Fibroblast of skin of right biceps (primary cell): ENCODE results near the gene AKR1B15.
"Not testable (repeated sequence)": the region's sequence is repeated elsewhere in the genome, so short reads cannot be mapped to it uniquely, and the experiment has no call there.

Experiments
- DNase-seq: peaks from one replicate; pipeline ENCODE4 v3.0.0-alpha.2; 2013

The AKR1B15 gene

DNA sequence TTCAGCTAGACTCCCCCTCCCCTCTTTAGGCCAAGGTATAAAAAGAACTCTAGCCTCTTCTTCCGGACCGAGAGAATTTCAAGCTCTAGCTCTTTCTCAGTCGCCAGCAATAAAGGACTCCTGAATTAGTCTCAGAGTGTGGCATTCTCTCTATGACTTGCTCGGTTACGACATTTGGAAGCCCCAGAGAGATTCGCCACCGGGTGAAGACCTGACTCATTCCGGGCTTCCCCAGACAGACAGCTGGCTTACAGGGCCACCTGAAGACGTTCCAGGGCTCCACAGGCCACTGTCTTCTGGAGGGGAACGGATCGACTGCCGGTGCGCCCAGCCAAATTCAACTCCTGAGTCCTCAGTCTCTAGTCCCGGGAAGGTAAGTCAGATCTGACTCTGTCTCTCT lies at the start of gene AKR1B15:
TSS of gene AKR1B15 (plus strand) at position 234 of the 400 bp plus-strand sequence. CDS start 15,510 bp downstream, outside the sequence.
- DNase-seq = peak; percentile 16

- DNase-seq = no peak
These were observed 48.5 kb upstream of the AKR1B15 start for GRCh38 chr7:134500406-134500805.

- no peak for DNase-seq
These were observed 47.9 kb upstream of the AKR1B15 start for GRCh38 chr7:134500982-134501381.

GRCh38 chr7:134502463-134503371 lies 46.2 kb upstream of the AKR1B15 start:
- no peak for DNase-seq

GRCh38 chr7:134504660-134505164 lies 44.2 kb upstream of the AKR1B15 start:
- no peak for DNase-seq

DNA sequence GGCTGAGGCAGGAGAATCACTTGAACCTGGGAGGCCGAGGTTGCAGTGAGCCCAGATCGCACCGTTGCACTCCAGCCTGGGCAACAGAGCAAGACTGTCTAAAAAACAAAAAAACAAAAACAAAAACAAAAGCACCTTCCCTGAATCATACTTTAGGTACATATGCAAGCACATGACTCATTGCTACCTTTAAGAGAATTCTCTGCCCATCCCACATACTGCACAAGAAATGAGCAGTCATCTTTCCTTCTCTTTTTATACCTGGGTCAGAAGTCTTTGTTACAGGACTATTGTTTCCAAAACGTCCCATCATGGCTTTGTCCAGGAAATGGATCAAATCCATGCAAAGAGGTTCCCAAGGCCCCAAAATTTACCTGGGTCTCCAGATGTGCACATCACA lies 43.1 kb upstream of the AKR1B15 start:
- DNase-seq = no peak

DNA sequence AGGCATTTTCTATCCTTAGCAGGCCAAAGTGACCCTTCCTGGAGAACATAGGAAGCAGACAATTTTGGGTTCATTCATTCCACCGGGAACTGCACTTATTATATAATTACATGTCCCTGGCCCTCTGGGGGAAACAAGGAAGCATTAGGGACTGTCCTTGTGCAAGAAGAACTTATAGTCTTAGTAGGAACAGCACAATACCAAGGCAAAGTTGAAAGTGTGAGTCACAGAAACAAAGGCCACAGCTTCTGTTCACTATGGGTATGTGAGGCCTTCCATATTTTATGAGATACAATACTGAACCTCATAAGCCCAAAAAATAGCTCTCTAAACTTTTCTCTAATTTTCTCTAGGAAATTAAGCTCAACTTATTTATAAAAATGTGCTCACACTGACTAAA lies 39.9 kb upstream of the AKR1B15 start:
- no peak for DNase-seq

DNA sequence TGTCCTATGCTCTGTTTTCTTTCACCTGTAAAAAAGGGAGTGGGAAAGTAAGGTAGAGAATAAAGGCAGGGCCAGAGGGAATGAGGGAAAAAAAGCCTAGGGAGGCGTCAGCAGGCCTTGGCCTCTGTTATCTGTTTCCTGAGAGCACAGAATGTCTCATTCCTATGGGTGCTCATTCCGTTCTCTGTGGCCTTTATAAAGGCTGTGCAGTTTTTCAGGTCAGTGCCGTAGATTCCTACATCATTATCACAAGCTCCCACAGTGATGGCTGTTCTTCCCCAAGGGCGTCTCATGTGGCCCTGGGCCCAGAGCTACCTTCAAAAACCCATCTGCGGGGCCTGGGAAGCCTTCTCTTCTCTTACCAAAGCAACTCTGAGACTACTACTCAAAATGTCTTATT lies 38.3 kb upstream of the AKR1B15 start:
- no peak for DNase-seq

DNA sequence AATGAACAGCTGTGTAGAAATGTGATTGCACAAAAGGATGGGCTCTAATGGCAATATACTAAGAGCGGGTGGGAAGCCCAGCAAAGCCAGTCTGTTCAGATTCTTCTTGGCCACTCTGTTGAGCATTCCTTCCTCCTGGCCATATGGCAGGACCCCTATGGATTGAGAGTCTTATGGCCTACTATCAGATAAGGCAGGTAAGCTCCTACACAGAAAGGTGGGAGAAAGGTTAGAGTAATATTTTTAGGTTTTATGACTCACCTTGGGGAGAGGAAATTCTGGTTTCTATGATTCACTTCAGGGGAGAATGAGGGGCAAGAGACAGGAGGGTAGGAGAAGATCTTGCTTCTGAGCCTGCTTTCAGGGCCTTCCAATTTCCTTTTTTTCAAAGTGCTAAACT lies 36.6 kb upstream of the AKR1B15 start:
- no peak for DNase-seq

DNA sequence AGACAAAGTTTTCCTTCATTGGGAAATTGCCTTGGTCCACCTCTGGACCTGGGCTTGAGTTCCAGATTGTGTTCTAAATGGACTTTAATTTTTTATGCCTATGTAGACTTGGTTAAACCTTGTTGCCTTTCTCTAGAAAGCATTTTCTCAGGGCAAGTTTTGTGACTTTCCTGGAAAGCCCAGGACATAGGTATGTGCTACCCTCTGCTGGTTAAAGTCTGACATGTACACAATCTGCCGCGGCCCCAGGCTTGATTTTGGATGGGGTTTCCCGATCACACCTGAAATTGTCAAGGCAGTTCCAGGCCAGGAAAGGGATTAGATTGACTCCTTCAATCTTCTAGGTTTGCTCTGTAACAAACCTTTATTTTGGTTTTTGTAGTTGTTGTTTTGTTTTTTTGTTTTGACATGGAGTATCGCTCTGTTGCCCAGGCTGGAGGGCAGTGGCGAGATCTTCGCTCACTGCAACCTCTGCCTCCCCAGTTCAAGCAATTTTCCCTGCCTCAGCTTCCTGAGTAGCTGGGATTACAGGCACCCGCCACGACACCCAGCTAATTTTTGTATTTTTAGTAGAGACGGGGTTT lies 35.6 kb upstream of the AKR1B15 start:
- peak; percentile 51 for DNase-seq

- no peak for DNase-seq
These were observed 34.8 kb upstream of the AKR1B15 start for GRCh38 chr7:134514106-134514505.

DNA sequence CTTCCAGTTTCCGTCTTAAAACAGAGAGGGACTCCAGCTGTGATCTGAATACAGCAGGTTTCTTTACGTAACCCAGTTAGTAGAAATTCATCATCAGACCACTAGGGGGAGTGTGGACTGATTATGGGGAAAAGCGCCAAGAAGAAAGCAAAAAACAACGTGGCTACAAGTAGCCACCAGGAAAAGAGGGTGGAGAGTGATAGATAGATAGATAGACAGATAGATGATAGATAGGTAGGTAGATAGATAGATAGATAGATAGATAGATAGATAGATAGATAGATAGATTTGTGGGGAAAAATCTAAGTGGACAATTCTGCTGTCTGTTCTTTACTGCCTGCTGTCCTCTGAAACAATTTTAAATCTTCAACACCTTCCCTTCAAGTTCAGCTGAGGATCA lies 34.2 kb upstream of the AKR1B15 start:
- DNase-seq = peak; percentile 71

DNA sequence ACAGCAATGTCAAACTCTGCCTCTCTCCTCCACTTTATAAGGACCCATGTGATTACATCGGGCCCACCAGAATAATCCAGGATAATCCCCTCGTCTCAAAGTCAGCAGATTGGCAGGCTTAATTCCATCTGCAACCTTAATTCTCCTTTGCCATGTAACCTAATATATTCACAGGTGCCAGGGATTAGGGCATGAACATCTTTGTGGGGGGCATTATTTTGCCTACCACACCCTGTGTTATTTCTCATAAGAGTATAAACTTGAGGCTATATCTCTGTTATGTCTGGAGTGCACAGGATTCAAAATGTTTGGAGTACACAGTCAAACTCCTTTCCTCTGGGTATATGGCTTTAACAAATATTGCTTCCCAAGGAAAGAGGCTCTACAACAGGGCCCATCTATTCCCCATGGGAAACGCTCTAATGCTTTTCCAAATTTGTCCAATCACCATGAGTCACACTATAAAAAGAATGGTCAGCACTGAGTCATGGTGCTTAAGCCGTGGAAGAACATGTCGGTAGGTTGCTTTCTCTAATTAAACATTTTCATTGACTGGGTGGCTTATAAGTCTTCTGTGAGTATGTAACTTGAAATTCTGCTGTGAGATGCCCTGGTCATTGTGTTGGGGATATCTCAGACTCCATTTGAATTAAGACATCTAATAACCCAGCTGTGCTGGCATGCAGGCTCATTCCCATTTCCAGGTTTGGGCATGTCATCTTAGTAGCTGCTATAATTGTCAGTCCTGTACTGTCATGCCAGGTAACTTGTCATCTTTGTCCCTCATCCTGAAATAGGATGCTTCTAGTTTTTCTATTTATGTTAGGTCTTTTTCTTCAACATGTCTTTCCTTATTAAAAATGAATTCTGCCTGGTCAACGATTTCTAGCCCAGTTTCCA lies 33.1 kb upstream of the AKR1B15 start:
- DNase-seq = peak; percentile 91

- no peak for DNase-seq
These were observed 28.8 kb upstream of the AKR1B15 start for GRCh38 chr7:134520130-134520529.

DNA sequence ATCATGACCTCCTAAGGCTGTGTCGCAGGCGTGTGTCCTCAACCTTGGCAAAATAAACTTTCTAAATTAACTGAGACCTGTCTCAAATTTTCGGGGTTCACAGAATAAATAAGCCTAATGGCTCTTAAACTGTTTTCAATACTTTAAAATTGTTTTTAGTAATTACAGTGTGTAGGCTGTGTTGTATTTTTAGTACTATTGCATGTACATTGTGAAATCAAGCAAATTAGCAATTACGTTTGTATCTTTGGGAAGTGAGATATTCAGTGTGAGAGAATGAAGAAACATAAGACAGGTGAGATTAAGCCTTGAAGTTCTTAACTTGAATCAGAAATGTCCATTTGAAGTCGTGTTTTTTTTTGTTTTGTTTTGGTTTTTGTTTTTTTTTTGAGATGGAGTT lies 26.3 kb upstream of the AKR1B15 start:
- no peak for DNase-seq

DNA sequence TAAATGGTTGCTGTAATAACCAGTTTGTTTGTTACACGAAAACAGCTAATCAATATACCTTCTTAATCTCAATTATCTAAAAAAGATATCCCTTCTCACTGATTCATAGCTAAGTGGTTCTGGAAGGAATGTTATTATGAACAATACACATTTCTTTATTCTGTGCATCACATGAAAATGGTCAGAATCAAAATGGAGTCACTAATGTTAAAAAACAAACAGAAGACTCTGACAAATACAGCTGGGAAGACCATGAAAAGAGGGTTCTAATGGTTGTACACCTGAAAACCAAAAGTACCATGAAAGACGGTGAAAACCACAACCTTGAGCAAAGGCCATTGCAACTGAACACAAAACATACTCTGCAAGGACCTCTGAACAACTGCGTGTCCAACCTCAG lies 23.5 kb upstream of the AKR1B15 start:
- not testable (repeated sequence) for DNase-seq

- not testable (repeated sequence) for DNase-seq
These were observed 22.2 kb upstream of the AKR1B15 start for GRCh38 chr7:134526552-134527248.

GRCh38 chr7:134527979-134528371 lies 20.9 kb upstream of the AKR1B15 start:
- DNase-seq = peak; percentile 46

- DNase-seq = no peak
These were observed 20.2 kb upstream of the AKR1B15 start for GRCh38 chr7:134528749-134529148.

- no peak for DNase-seq
These were observed 18.4 kb upstream of the AKR1B15 start for GRCh38 chr7:134530460-134530859.

GRCh38 chr7:134532180-134532953 lies 16.5 kb upstream of the AKR1B15 start:
- DNase-seq = no peak

DNA sequence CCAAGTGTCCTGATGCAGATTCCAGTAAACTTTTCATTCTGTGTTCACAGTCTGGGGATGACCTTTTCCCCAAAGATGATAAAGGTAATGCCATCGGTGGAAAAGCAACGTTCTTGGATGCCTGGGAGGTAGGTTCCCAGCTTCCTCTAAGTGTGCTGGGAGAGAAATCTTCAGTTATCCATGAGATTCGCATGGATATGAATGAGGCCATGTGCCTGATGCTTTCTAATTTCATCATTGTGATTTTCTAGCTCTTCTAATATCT lies 16.0 kb upstream of the AKR1B15 start:
- no peak for DNase-seq
